Cardiac muscle cell (in vitro differentiated cells and primary cell): Measurements from ENCODE around the gene ZNF792. TPM values are rescaled to one million over a fixed set of nuclear protein-coding genes. Genes with fewer than 3 reads are reported as not detected.

Experiments
- DNase-seq, 2 donors: peaks; one replicate each; pipeline versions ENCODE4 v3.0.0 to v3.0.0-alpha.2; 2010 to 2017; ENCODE audit warnings: low read depth in 1 of 2, low spot score in 1 of 2
- H3K27ac ChIP-seq: fragments of 200-600 bp; sonication (generic); 2 replicates; pipeline ENCODE4 v1.5.1; 2016
- H3K27me3 ChIP-seq: fragments of 200-600 bp; sonication (generic); 2 replicates; pipeline ENCODE4 v1.6.0; 2016; ENCODE audit warnings: control low read depth
- H3K36me3 ChIP-seq: fragments of 200-600 bp; sonication (generic); 2 replicates; pipeline ENCODE4 v1.5.1; 2016; ENCODE audit warnings: control low read depth
- H3K4me1 ChIP-seq: fragments of 200-600 bp; sonication (generic); 2 replicates; pipeline ENCODE4 v1.8.1; 2017; ENCODE audit warnings: low read depth, mild to moderate bottlenecking, mixed run types
- H3K4me3 ChIP-seq: fragments of 200-600 bp; sonication (generic); 2 replicates; pipeline ENCODE4 v1.5.1; 2016; ENCODE audit warnings: mild to moderate bottlenecking
- H3K9me3 ChIP-seq: fragments of 200-600 bp; sonication (generic); 2 replicates; pipeline ENCODE4 v1.5.1; 2017; ENCODE audit warnings: low read depth, mild to moderate bottlenecking, control low read depth
- CTCF ChIP-seq: IDR thresholded peaks from 2 replicates; pipeline ENCODE4 v1.5.1; 2012; ENCODE audit warnings: low read depth, mild to moderate bottlenecking, low read length
- polyA plus RNA-seq: library from polyadenylated mRNA; unstranded; fragments of >200 nt; fragmentation: Nextera tagmentation; extraction: Ambion mirVana; gene quantifications from 2 replicates; pipeline ENCODE4 v1.2.1, GENCODE V29; 2016
- total RNA-seq: library from RNA; depleted of rRNA; stranded (reverse); fragments of >200 nt; gene quantifications from 2 replicates; pipeline ENCODE4 v1.2.3, GENCODE V29; 2016

The ZNF792 gene
- total and polyA plus RNA-seq, 2 experiments from 2014 or later, result 2.6 to 14.0 TPM

- no peak for TF ChIP-seq CTCF
- peaks cover 4% of the 10 kb centered on the region for H3K4me1 ChIP-seq
- H3K27ac ChIP-seq, result no peak overlapping the region
- H3K36me3 ChIP-seq, result peaks cover 16% of the 10 kb centered on the region
- no peak for DNase-seq
- H3K27me3 ChIP-seq, result no peaks in the 10 kb centered on the region
- no peaks in the 10 kb centered on the region for H3K9me3 ChIP-seq
- H3K4me3 ChIP-seq, result no peak overlapping the region
These were observed 41.4 kb upstream of the ZNF792 start for GRCh38 chr19:35005256-35005977.

GRCh38 chr19:35004517-35005255 is 40.7 kb upstream of the ZNF792 start:
- DNase-seq, result no peak
- no peak overlapping the region for H3K27ac ChIP-seq
- no peak overlapping the region for H3K4me3 ChIP-seq

GRCh38 chr19:35002037-35002535 is 38.1 kb upstream of the ZNF792 start:
- Histone ChIP-seq H3K9me3 (no peaks in the 10 kb centered on the region), H3K27me3 (no peaks in the 10 kb centered on the region), H3K4me1 (peaks cover 11% of the 10 kb centered on the region), H3K27ac (no peak overlapping the region), H3K36me3 (no peaks in the 10 kb centered on the region), H3K4me3 (no peak overlapping the region)
- no peak for DNase-seq
- no peak for TF ChIP-seq CTCF

More at GRCh38 chr19:35004517-35005255, 40.7 kb upstream of the ZNF792 start:
- Histone ChIP-seq H3K9me3 (no peaks in the 10 kb centered on the region), H3K4me1 (peaks cover 4% of the 10 kb centered on the region), H3K27me3 (no peaks in the 10 kb centered on the region), H3K36me3 (peaks cover 10% of the 10 kb centered on the region)
- no peak for TF ChIP-seq CTCF

GRCh38 chr19:35000647-35001501 is 36.8 kb upstream of the ZNF792 start:
- Histone ChIP-seq H3K9me3 (no peaks in the 10 kb centered on the region), H3K36me3 (no peaks in the 10 kb centered on the region), H3K27me3 (no peaks in the 10 kb centered on the region), H3K4me1 (peaks cover 11% of the 10 kb centered on the region), H3K4me3 (peak overlapping the region; percentile 98), H3K27ac (peak overlapping the region; percentile 93)
- TF ChIP-seq CTCF, result no peak
- DNase-seq, result peak; percentile 43 to 45

GRCh38 chr19:35000338-35000646 is 36.3 kb upstream of the ZNF792 start:
- H3K36me3 ChIP-seq, result no peaks in the 10 kb centered on the region
- H3K4me3 ChIP-seq, result peak overlapping the region; percentile 98
- no peaks in the 10 kb centered on the region for H3K9me3 ChIP-seq
- TF ChIP-seq CTCF, result no peak
- peak overlapping the region; percentile 93 for H3K27ac ChIP-seq
- no peaks in the 10 kb centered on the region for H3K27me3 ChIP-seq
- DNase-seq, result no peak
- peaks cover 11% of the 10 kb centered on the region for H3K4me1 ChIP-seq
